HG02981 (cell line): Measurements from ENCODE around the gene NEK1.
"Not testable (repeated sequence)": the region's sequence is repeated elsewhere in the genome, so short reads cannot be mapped to it uniquely, and the experiment has no call there.

Experiments
- ATAC-seq: cut with Tn5 transposase; IDR thresholded peaks from one replicate; pipeline ENCODE4 v1.9.1; 2021; ENCODE audit warnings: mild to moderate bottlenecking, moderate library complexity; ENCODE audit not compliant: unreplicated experiment

Gene NEK1

GRCh38 chr4:169499907-169500306 is 112.5 kb downstream of the NEK1 start:
- not testable (repeated sequence) for ATAC-seq

GRCh38 chr4:169494234-169494633 is 118.1 kb downstream of the NEK1 start:
- not testable (repeated sequence) for ATAC-seq

GRCh38 chr4:169493164-169493524 is 119.2 kb downstream of the NEK1 start:
- ATAC-seq: no peak

GRCh38 chr4:169492436-169493163 is 119.8 kb downstream of the NEK1 start:
- no peak for ATAC-seq

- ATAC-seq: no peak
Observed at GRCh38 chr4:169491211-169491610, 121.2 kb downstream of the NEK1 start.

GRCh38 chr4:169489306-169489705 is 123.1 kb downstream of the NEK1 start:
- no peak for ATAC-seq

- peak; percentile 72 for ATAC-seq
Observed at GRCh38 chr4:169485791-169486742, 126.3 kb downstream of the NEK1 start.

- ATAC-seq: no peak
Observed at GRCh38 chr4:169485086-169485485, 127.3 kb downstream of the NEK1 start.

GRCh38 chr4:169484485-169484884 is 127.9 kb downstream of the NEK1 start:
- no peak for ATAC-seq

- no peak for ATAC-seq
Observed at GRCh38 chr4:169464080-169464479, 148.3 kb downstream of the NEK1 start.

GRCh38 chr4:169460081-169460480 is 152.3 kb downstream of the NEK1 start:
- no peak for ATAC-seq

GRCh38 chr4:169458575-169458974 is 153.8 kb downstream of the NEK1 start:
- no peak for ATAC-seq

- ATAC-seq: not testable (repeated sequence)
Observed at GRCh38 chr4:169452644-169453043, 159.7 kb downstream of the NEK1 start.

GRCh38 chr4:169448935-169449334 is 163.4 kb downstream of the NEK1 start:
- ATAC-seq: not testable (repeated sequence)

- no peak for ATAC-seq
Observed at GRCh38 chr4:169446824-169447223, 165.6 kb downstream of the NEK1 start.

GRCh38 chr4:169443748-169444147 is 168.6 kb downstream of the NEK1 start:
- no peak for ATAC-seq

GRCh38 chr4:169440446-169440845 is 171.9 kb downstream of the NEK1 start:
- ATAC-seq: no peak

- no peak for ATAC-seq
Observed at GRCh38 chr4:169439244-169439643, 173.1 kb downstream of the NEK1 start.

GRCh38 chr4:169438057-169438480 is 174.3 kb downstream of the NEK1 start:
- peak; percentile 38 for ATAC-seq

GRCh38 chr4:169437299-169438047 is 174.9 kb downstream of the NEK1 start:
- ATAC-seq: peak; percentile 89

- ATAC-seq: no peak
Observed at GRCh38 chr4:169436734-169437133, 175.6 kb downstream of the NEK1 start.
